Inflammatory macrophage (primary cell): ENCODE results near the gene BAHCC1.
A peak's percentile ranks its signal among the peaks of the same experiment; 100 is the strongest.

ENCODE experiments used
- DNase-seq, 2 donors: peaks; one replicate each; pipeline ENCODE4 v3.0.0-alpha.2; 2020 to 2022

Gene BAHCC1

DNA sequence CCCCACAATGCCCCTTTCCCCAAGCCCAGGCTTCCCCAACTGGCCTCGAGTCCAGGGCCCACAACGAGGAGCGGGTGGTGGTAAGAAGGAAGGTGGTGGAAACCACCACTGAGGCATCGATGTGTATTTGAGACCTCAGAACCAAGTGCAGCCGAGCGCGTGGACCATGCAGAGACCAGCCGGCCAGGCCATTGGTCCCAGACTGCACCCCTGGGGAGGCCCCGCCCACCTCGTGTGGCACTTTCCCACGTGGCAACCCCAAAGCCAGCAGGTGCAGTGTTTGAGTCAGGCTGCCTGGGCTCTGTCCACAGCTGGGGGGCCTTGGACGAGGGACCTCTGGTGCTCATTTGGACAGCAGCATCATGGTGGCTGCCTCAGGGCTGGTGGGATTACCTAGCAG is 28.1 kb upstream of the BAHCC1 start:
- no peak for DNase-seq

- DNase-seq = no peak
These were observed 26.9 kb upstream of the BAHCC1 start for GRCh38 chr17:81368161-81369022.

DNA sequence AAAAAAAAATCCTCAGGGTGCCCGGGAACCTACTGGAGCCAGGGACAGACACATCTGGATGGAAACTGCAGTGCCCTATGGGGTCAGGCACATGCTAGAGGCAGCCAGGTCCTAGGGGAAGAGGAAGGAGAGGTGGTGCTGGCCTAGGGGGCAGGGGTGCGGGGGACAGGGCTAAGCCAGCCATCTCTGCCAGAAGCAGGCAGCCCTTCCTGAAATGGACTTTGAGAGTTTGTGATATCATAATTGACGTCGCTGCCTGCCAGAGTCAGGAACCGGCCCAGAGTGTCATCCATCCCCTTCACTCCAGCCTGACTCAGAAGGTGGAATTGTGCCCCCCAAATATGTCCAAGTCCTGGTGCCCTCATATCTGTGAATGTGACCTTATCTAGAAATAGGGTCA is 25.0 kb upstream of the BAHCC1 start:
- no peak for DNase-seq

GRCh38 chr17:81371910-81372760 is 23.1 kb upstream of the BAHCC1 start:
- DNase-seq = peak; percentile 46 to 69

- DNase-seq = peak in 1 of 2 donors; percentile 17
These were observed 21.6 kb upstream of the BAHCC1 start for GRCh38 chr17:81373536-81374160.

GRCh38 chr17:81374890-81375289 is 20.4 kb upstream of the BAHCC1 start:
- DNase-seq = no peak

GRCh38 chr17:81376946-81377714 is 18.1 kb upstream of the BAHCC1 start:
- DNase-seq = no peak

GRCh38 chr17:81378941-81379511 is 16.2 kb upstream of the BAHCC1 start:
- DNase-seq = no peak

DNA sequence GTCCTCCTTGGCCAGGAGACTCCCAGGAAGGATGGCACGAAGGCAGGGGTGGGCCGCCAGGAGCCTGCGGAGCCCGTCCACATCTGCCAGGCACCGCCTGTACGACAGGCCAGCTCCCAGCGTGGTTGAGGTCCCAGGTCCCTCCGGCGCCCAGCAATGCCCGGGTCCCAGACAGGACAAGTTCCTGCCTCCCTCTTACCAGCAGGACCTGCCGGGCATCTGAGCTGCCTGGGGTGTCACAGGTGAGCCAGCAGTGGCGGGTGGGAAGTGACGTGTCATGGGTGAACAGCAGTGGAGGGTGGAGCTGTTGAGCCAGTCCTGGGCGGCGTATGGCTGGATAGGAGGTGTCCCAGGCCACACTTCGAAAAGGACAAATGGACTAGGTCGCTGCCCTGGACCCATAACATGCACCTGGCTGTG is 15.7 kb upstream of the BAHCC1 start:
- DNase-seq = no peak

DNA sequence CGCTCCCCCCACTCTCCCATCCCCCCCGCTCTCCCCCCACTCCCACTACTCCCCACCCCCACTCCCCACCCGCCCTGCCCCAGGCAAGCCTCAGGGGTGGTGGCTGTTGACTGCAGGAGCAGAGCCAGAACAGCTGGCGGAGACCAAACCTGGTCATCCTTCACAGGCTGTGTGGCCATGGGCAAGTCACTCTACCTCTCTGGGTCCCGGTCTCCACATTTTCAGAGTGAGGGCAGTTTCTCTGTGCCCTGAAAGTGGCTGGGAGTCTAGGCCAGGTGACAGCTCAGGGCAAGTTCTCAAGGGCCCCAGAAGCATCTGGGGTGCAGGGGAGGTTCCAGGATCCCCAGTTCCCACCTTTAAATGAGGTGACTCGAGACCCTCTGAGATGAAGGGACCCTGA is 15.1 kb upstream of the BAHCC1 start:
- DNase-seq = no peak

- no peak for DNase-seq
These were observed 14.4 kb upstream of the BAHCC1 start for GRCh38 chr17:81380666-81381518.

GRCh38 chr17:81381632-81382577 is 13.4 kb upstream of the BAHCC1 start:
- DNase-seq = no peak

DNA sequence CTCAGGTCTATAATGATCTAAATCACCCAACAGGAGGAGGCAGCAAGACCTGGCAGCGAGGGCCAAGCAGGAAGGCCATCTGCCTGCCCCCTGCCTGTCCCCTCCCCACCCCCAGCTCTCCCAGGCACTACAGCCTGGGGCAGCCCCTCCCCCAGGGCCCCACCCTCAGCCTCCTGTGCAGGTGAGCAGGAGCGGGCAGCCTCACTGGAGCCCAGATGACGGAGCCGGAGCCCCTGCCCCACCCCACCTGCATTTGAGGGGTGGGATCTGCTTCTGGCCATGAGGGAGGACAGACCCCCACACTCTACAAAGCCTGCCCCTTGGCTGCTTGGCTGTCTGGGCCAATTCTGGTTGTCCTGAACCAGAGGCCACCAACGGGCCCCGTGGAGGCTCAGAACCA is 12.4 kb upstream of the BAHCC1 start:
- DNase-seq = no peak

DNA sequence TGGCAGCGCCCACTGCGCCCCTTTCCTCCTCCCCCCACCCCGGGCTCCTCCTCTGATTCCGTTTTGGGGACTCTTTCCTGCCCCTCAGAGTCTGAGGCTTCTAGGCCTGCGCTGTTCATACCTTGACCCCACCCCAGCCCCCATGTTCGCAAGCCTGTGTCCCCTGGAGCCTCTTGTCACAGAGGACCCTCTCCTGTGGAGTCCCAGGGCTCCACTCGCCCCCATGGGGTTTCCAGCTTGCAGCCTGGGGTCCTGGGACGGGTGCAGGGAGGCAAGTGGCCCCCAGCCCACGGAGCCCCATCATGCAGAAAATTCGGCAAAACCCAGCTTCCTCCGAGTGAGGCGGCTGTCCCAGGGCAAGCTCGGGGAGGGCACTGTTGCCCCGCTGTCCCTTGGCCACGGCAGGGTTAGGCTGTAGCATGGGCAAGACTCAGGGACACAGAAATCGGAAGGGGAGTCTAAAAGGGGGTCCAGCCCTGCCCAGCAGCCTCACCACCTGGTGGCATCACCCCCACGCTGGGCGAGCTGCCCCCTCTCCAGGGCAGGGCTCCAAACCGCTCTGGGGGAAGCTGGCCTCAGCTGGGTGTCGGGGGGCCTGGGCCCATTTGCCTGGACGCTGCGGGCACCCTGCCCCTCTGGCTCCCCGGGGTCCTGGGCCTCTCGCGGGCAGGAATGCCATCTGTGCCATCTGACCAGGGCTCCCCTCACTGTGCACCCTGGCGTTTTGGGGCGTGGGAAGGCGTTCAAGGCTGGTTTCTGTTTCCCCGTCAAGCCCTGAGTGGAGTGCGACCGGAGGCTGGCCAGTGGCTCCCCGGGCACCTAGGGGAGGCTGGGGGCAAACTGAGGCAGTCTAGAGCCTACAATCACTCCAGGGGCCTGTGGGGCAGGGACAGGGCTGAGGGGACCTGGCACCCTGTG is 11.5 kb upstream of the BAHCC1 start:
- no peak for DNase-seq

- DNase-seq = no peak
These were observed 10.3 kb upstream of the BAHCC1 start for GRCh38 chr17:81384929-81385319.

- no peak for DNase-seq
These were observed 9.7 kb upstream of the BAHCC1 start for GRCh38 chr17:81385320-81386111.

DNA sequence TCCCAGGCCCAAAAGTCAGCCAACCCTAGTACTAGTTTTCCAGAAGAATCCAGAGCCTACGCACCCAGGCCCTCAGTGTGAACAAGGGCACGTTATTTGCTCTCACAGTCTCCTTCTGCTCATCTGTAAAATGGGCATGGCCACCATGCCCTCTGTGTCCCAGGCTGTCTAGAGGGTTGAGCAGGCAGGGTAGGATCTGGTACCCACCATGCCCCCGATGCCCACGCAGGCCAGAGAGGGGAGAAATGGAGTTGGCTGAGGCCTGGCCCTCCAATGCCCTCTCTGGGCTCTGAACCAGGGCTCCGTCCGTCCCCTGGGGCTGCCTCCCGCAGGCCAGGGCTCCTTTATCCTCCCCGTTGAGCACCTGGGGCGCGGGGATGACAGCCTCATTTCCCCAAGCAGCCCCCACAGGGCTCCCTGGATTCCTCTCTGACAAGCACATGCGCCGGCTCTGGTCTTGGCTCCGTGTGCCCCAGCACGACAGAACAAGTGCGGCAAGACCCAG is 9.1 kb upstream of the BAHCC1 start:
- no peak for DNase-seq

DNA sequence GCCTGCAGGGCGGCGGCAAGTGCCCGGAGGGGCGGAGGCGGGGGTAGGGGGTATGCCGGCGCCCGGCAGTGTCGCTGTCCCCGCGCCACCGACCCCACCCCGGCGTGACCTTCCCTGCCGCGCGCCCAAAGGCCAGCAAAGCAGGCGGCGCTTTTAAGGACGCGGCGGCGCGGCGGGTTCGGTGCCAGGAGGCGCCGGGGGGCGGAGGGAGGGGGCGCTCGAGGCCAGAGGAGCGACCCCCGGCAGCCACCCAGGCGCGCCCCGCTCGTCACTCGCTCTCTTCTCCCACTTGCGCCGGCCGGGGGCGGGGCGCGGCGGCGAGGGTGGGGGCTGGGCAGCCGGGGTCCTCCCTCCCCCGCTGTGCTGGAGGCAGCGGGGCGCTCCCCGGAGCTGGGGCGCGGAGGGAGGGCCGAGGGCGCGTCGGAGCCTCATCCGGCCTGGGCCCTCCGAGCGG is 8.6 kb upstream of the BAHCC1 start:
- DNase-seq = no peak
